IPS DF 4.7 (cell line): ENCODE data around the gene ZNF692.
"Not testable (repeated sequence)": the region's sequence is repeated elsewhere in the genome, so short reads cannot be mapped to it uniquely, and the experiment has no call there.

Experiments
- DNase-seq: peaks from one replicate; pipeline ENCODE4 v3.0.0-alpha.2; 2013; ENCODE audit warnings: low spot score; ENCODE audit errors: extremely low read depth

The ZNF692 gene, protein sequence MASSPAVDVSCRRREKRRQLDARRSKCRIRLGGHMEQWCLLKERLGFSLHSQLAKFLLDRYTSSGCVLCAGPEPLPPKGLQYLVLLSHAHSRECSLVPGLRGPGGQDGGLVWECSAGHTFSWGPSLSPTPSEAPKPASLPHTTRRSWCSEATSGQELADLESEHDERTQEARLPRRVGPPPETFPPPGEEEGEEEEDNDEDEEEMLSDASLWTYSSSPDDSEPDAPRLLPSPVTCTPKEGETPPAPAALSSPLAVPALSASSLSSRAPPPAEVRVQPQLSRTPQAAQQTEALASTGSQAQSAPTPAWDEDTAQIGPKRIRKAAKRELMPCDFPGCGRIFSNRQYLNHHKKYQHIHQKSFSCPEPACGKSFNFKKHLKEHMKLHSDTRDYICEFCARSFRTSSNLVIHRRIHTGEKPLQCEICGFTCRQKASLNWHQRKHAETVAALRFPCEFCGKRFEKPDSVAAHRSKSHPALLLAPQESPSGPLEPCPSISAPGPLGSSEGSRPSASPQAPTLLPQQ

GRCh38 chr1:248858891-248859889 is at the start of gene ZNF692:
Gene ZNF692 (minus strand): TSS chr1:248859085. CDS start chr1:248858309, 776 bp downstream.
- no peak for DNase-seq

DNA sequence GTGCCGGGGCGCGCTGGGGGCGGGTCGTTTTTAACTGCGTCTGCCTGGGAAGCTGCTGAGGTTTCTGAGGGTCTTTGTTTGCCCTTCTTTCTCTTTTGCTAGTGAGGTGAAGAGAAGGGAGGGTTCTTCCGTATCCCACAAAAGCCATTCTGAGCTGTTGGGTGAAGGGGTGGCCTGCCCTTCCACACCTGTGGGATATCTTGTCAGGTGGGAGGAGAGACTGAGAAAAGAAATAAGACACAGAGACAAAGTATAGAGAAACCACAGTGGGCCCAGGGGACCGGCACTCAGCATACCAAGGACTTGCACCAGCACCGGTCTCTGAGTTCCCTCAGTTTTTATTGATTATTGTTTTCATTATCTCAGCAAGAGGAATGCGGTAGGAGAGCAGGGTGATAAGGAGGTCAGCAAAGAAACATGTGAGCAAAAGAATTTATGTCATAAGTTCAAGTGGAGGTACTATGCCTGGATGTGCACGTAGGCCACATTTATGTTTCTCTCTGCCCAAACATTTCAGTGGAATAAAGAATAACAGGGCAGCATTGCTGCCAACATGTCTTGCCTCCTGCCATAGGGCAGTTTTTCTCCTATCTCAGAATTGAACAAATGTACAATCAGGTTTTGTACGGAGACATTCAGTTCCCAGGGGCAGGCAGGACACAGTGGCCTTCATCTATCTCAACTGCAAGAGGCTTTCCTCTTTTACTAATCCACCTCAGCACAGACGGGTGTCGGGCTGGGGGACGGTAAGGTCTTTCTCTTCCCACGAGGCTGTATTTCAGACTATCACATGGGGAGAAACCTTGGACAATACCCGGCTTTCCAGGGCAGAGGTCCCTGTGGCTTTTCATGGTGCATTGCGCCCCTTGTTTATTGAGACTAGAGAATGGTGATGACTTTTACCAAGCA is 48.1 kb upstream of the ZNF692 start:
- DNase-seq = no peak

GRCh38 chr1:248906009-248906752 is 47.3 kb upstream of the ZNF692 start, which contains the start of gene PGBD2:
Gene PGBD2 (plus strand): TSS chr1:248906235. CDS start chr1:248913863, 7,628 bp downstream.
- peak; percentile 49 for DNase-seq

GRCh38 chr1:248905662-248906008 is 46.8 kb upstream of the ZNF692 start:
- no peak for DNase-seq

DNA sequence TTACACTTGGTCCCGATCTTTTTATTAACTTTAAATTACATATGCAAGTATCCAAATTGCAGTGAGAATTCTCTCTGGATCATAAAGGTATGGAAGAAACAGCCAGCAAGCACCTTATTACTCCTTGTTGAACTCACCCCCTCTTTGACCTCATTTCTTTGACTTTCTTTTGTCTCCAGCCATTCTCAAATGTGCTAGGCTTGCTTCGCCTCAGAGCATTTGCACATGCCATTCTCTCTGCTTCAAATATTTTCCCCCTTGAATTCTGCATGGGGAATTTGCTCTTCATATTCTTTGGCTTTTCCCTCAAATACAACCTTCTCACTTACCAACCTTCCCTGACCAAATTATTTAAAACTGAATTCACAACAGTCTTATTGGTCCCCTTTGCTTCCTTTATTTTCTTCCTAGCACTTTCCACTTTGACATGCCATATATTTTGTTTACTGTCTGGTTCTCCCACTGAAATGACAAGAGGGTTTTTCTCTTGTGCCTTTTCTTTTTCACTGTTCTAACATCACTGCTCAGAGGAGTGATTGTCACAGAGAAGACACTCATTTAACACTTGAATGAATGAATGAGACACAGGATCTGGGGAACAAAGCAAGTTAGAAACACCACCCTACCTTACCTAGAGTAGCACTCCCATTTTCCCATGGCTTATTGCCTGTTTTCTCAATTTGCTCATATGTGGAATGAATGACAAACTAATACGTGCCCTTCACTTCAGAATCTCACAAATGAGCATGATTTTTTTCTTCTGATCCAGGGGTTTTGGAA is 45.7 kb upstream of the ZNF692 start:
- no peak for DNase-seq

- DNase-seq = no peak
These were observed 42.7 kb upstream of the ZNF692 start for GRCh38 chr1:248901578-248901977.

DNA sequence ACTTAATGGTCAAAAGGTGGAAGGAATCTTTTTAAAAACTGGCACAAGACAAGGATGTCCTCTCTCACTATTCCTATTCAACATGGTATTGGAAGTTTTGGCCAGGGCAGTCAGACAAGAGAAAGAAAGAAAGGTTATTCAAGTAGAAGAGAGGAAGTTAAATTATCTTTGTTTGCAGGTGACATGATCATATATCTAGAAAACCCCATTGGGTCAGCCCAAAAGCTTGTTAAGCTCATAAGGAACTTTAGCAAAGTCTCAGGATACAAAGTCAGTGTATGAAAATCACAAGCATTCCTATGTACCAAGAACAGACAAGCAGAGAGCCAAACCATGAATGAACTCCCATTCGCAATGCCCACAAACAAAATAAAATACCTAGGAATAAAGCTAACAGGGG is 41.8 kb upstream of the ZNF692 start:
- no peak for DNase-seq

- no peak for DNase-seq
These were observed 38.8 kb upstream of the ZNF692 start for GRCh38 chr1:248897412-248898337.

- no peak for DNase-seq
These were observed 36.0 kb upstream of the ZNF692 start for GRCh38 chr1:248894837-248895236.

GRCh38 chr1:248892590-248892989 is 33.7 kb upstream of the ZNF692 start:
- no peak for DNase-seq

- DNase-seq = no peak
These were observed 32.9 kb upstream of the ZNF692 start for GRCh38 chr1:248891758-248892157.

- no peak for DNase-seq
These were observed 31.9 kb upstream of the ZNF692 start for GRCh38 chr1:248890549-248891498.

DNA sequence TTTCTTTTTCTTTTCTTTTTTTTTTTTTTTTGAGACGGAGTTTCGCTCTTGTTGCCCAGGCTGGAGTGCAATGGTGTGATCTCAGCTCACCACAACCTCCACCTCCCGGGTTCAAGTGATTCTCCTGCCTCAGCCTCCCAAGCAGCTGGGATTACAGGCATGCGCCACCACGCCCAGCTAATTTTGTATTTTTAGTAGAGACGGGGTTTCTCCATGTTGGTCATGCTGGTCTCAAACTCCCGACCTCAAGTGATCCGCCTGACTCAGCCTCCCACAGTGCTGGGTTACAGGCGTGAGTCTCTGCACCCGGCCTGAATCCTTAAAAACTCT is 31.0 kb upstream of the ZNF692 start:
- DNase-seq = not testable (repeated sequence)

DNA sequence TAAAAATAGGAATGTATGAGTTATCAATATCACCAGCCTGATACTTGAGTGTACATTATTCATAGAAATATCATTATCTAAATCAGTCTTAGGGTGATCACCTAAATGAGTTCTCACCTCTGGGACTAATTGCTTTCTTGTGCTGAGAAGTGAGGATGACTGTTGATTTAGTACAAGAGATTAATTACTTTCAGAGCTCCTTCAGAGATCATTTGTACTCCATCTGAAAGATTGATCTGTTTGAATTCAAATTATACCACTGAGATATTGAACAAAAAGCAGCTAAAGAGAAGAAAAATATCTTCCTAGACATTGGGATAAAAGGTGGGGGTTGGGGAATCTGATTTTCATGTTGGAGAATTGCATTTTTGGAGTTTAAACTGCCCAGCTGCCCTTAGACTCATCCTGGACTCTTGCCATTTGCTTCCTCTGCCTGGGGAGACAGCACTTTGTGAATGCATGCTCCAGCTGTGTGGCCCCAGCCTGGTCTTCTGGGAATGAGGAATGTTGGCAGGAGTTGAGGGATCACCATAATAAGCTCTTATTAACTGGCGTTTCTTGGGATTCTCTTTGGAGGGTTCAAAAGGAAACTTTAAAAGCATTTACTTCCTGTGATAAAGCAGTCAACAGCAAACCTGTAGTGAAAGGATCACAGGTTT is 27.5 kb upstream of the ZNF692 start:
- DNase-seq = no peak

DNA sequence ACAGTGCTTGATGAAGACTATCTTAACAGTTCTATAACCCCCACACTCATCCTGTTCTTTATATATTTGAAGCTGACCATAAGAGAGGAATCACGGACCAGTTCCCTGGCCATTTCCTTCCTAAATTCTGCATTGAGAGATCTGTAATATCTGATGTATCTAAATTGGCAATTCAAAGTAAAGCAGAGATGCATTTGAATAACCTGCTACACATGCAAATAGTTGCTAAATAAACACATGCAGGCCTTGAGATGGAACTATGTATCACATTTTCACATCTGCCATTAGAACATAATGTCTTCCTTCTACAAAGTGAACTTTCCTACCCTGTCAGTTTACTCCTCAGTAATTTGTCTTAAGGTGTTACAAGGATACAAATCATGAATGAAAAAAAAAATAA is 26.8 kb upstream of the ZNF692 start:
- DNase-seq = no peak

DNA sequence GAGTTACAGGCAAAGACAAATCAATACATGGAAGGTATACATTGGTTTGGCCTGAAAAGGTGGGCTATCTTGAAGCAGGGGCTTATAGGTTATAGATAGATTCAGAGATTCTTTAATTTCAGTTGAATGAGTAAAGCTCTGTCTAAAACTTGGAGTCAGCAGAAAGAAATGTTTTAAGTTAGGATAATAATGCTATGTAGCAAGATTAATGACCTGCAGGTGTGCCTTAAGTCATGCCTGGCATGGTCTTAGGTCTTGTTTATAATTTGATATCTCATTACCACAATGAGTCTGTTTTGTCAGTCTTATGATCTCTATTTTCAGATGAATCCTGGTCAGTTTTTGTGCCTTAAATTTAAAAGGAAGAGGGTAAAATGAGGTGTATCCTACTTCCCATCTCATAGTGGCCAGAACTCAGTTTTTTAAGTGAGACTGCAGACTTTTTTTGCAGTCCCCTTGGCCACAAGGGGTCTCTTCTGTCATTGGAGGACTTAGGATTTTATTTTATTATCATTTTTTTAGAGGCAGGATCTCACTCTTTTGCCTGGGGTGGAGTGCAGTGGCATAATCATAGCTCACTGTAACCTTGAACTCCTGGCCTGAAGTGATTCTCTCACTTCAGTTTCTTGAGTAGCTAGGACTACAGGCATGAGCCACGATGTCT is 25.9 kb upstream of the ZNF692 start:
- no peak for DNase-seq
